ENCODE data around the gene CELSR2. TPM values are rescaled to one million over a fixed set of nuclear protein-coding genes. Genes with fewer than 3 reads are reported as not detected.

Gene CELSR2
- total RNA-seq, 2 experiments from 2014 or later, result 1.1 to 1.2 TPM

DNA sequence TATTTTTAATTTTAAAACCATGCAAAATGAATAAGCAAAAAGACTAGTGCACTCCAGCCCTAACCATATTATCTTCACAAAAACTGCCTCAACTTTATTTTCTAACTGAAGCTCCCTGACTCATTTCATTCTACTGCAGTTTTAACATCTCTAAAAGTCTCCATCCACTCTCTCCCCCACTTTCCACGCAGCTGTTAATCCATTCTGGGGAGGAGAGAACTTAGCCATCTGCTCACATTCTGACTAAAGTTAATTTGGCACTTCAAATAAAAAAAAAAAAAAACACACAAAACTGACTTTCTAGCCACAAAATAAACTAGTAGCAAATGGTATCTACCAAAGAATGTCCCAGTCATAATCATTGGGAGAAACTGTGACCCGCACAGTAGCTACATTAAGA is 62.9 kb downstream of the CELSR2 start:
- intact Hi-C loops (cut with micrococcal nuclease), result no loop called here
- CTCF ChIA-PET, result interaction anchor here (0.6 kb wide), 1 partner anchor 86 kb away, joined by 3 read pairs; no protein-coding TSS in a partner anchor

DNA sequence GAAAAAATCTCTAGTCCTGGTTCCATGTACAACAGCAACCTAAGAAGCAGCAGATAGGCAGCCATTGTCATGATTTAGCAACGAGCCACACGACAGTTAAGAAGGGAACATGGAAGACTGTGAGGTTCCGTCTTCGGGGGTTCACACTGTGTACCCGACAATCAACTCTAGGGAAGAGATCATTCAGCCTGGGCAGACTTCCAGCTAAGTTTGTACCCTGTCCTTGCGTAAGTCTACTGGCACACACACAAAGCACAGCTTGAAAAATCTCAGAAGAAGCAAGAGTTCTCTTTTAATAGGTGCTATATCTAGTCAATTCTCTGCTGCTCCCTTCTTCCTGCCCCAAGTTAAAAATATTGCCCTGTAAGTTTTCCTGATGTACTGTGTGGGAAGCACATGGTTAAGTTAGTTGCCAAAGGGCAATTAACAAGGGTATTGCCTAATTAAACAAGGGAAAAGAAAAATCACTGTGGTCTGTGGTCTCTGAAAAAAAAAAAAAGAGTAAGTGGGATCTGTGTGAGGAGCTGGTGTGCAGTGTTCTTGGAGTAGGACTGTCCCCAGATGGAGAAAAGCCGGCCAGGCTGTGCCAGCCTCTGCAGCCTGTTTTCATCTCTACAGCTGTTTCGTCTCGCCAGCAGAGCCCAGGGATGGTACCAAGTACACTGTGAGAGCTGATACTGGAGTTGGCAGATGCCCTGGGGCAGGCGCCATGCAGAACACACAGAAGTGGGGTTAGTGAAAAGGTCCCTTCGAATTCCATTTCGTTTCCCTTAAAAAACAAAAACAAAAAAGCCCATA is 63.8 kb downstream of the CELSR2 start:
- peaks cover 1% of the 10 kb centered on the region for H3K27me3 Mint-ChIP-seq (ENCODE audit: low read depth)

More for the DNA sequence above, 62.9 kb downstream of the CELSR2 start:
- no peak for DNase-seq
- no peaks in the 10 kb centered on the region for H3K4me1 Mint-ChIP-seq (ENCODE audit: low read depth)
- no peak overlapping the region for H3K4me3 Mint-ChIP-seq
- no peaks in the 10 kb centered on the region for H3K36me3 Mint-ChIP-seq (ENCODE audit: low read depth)
- H3K27ac Mint-ChIP-seq, result no peak overlapping the region
- H3K27me3 Mint-ChIP-seq (ENCODE audit: low read depth), result peaks cover 1% of the 10 kb centered on the region
- no peaks in the 10 kb centered on the region for H3K9me3 Mint-ChIP-seq

GRCh38 chr1:109314795-109315194 is 65.5 kb downstream of the CELSR2 start:
- no peak overlapping the region for H3K4me3 Mint-ChIP-seq
- DNase-seq, result no peak
- H3K4me1 Mint-ChIP-seq (ENCODE audit: low read depth), result no peaks in the 10 kb centered on the region
- CTCF ChIA-PET, result no interaction called here
- no peaks in the 10 kb centered on the region for H3K36me3 Mint-ChIP-seq (ENCODE audit: low read depth)
- no peak overlapping the region for H3K27ac Mint-ChIP-seq
- intact Hi-C loops (cut with micrococcal nuclease), result no loop called here
- H3K9me3 Mint-ChIP-seq, result no peaks in the 10 kb centered on the region
- H3K27me3 Mint-ChIP-seq (ENCODE audit: low read depth), result no peaks in the 10 kb centered on the region

More for the DNA sequence above, 63.8 kb downstream of the CELSR2 start:
- intact Hi-C loops (cut with micrococcal nuclease), result no loop called here
- CTCF ChIA-PET, result interaction anchor here (0.6 kb wide), 1 partner anchor 68 kb away, joined by 5 read pairs; no protein-coding TSS in a partner anchor
- Mint-ChIP-seq H3K4me3 (no peak overlapping the region), H3K4me1 (ENCODE audit: low read depth) (no peaks in the 10 kb centered on the region), H3K36me3 (ENCODE audit: low read depth) (no peaks in the 10 kb centered on the region), H3K9me3 (no peaks in the 10 kb centered on the region), H3K27ac (no peak overlapping the region)
- no peak for DNase-seq

GRCh38 chr1:109315288-109315687 is 65.9 kb downstream of the CELSR2 start:
- CTCF ChIA-PET, result no interaction called here
- Mint-ChIP-seq H3K4me1 (ENCODE audit: low read depth) (no peaks in the 10 kb centered on the region), H3K36me3 (ENCODE audit: low read depth) (no peaks in the 10 kb centered on the region), H3K9me3 (no peaks in the 10 kb centered on the region), H3K27ac (no peak overlapping the region), H3K4me3 (no peak overlapping the region), H3K27me3 (ENCODE audit: low read depth) (no peaks in the 10 kb centered on the region)
- intact Hi-C loops (cut with micrococcal nuclease), result no loop called here
- no peak for DNase-seq

DNA sequence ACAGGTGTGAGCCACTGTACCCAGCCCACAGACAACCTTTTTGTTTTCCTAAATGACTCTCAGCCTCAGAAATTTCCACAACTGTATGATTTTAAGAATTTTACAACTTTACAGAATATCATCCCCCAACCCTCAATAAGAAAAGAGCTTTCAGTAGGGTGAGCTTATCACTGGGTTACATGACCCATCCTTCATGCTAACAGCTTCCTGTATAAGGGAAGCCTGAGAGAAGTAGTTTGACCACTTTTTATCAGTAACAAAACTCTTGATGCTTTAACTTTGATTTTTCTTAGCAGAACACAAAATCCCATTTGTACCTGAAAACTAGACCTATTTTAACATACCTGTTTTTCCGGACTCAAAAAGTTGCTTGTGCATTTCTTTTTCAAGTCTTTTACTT is 67.2 kb downstream of the CELSR2 start:
- DNase-seq, result no peak
- Mint-ChIP-seq H3K4me3 (no peak overlapping the region), H3K36me3 (ENCODE audit: low read depth) (no peaks in the 10 kb centered on the region), H3K27me3 (ENCODE audit: low read depth) (no peaks in the 10 kb centered on the region), H3K27ac (no peak overlapping the region), H3K4me1 (ENCODE audit: low read depth) (no peaks in the 10 kb centered on the region), H3K9me3 (no peaks in the 10 kb centered on the region)
- CTCF ChIA-PET, result interaction anchor here (0.6 to 0.8 kb wide), 3 partner anchors 78 to 457 kb away, joined by 3 to 4 read pairs (median 3); no protein-coding TSS in a partner anchor
- intact Hi-C loops (cut with micrococcal nuclease), result no loop called here

DNA sequence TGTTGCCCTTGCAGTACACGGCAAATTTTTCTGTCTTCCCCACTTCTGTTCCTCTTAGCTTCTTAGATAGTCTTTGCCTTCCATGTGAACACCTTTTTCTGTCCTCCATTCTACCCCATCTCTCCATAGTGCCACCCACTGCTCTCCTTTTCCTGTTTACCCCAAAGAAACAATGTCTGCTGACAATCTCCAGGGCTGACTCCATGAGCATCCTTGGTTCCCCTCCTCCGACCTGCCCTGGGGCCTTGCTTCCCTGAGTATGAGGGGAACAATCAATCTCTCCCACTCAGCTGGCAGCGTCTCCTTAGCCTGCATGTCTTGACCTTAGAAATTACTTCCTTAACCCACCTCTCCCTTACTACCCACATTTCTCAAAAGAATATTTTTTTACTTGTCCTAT is 69.8 kb downstream of the CELSR2 start:
- intact Hi-C loops (cut with micrococcal nuclease), result no loop called here
- Mint-ChIP-seq H3K36me3 (ENCODE audit: low read depth) (no peaks in the 10 kb centered on the region), H3K27me3 (ENCODE audit: low read depth) (no peaks in the 10 kb centered on the region), H3K4me3 (no peak overlapping the region), H3K27ac (no peak overlapping the region), H3K9me3 (no peaks in the 10 kb centered on the region), H3K4me1 (ENCODE audit: low read depth) (no peaks in the 10 kb centered on the region)
- CTCF ChIA-PET, result interaction anchor here (1.2 kb wide), 1 partner anchor 227 kb away, joined by 3 read pairs; no protein-coding TSS in a partner anchor
- no peak for DNase-seq

- Mint-ChIP-seq H3K27me3 (ENCODE audit: low read depth) (peaks cover 2% of the 10 kb centered on the region), H3K4me1 (ENCODE audit: low read depth) (no peaks in the 10 kb centered on the region), H3K27ac (no peak overlapping the region), H3K36me3 (ENCODE audit: low read depth) (no peaks in the 10 kb centered on the region), H3K9me3 (no peaks in the 10 kb centered on the region), H3K4me3 (no peak overlapping the region)
- no peak for DNase-seq
- intact Hi-C loops (cut with micrococcal nuclease), result no loop called here
- CTCF ChIA-PET, result no interaction called here
Measured at GRCh38 chr1:109322974-109323373, 73.6 kb downstream of the CELSR2 start.

Other genes starting within 250 kb of the CELSR2 start
- gene WDR47, start 207.4 kb upstream of the CELSR2 start, total RNA-seq, result 1 to 10 TPM; 8.2 to 8.4 TPM
- 10 to 100 TPM; 20.1 to 23.7 TPM for gene TAF13, start 173.5 kb upstream of the CELSR2 start, total RNA-seq
- gene TMEM167B, start 158.8 kb upstream of the CELSR2 start, total RNA-seq, result 10 to 100 TPM; 35.0 to 37.6 TPM
- gene ELAPOR1, start 135.4 kb upstream of the CELSR2 start, total RNA-seq, result 1 to 10 TPM; 4.4 to 5.4 TPM
- gene SARS1, start 35.6 kb upstream of the CELSR2 start, total RNA-seq, result 100 to 1,000 TPM; 363 TPM
- gene PSRC1, start 33.6 kb downstream of the CELSR2 start, total RNA-seq, result 10 to 100 TPM; 19.3 to 21.5 TPM
- not detected for gene MYBPHL, start 57.5 kb downstream of the CELSR2 start, total RNA-seq
- gene SORT1, start 148.4 kb downstream of the CELSR2 start, total RNA-seq, result under 1 TPM; 0.32 to 0.33 TPM
- gene PSMA5, start 176.9 kb downstream of the CELSR2 start, total RNA-seq, result 100 to 1,000 TPM; 181 to 202 TPM
- gene SYPL2, start 217.0 kb downstream of the CELSR2 start, total RNA-seq, result under 1 TPM in 1 of 2 experiments, not detected in 1; 0.05 TPM
- 10 to 100 TPM; 15.2 to 16.4 TPM for gene ATXN7L2, start 234.4 kb downstream of the CELSR2 start, total RNA-seq
- gene CYB561D1, start 244.6 kb downstream of the CELSR2 start, total RNA-seq, result 1 to 10 TPM; 6.6 to 8.5 TPM